NCI-H2196 (cell line): ENCODE results near the gene ACOX3.
"Not testable (repeated sequence)": the region's sequence is repeated elsewhere in the genome, so short reads cannot be mapped to it uniquely, and the experiment has no call there.

Experiments
- DNase-seq: peaks from one replicate; lab custom pipeline; 2025; ENCODE audit not compliant: unreplicated experiment; lab: John Stamatoyannopoulos, UW

The ACOX3 gene

DNA sequence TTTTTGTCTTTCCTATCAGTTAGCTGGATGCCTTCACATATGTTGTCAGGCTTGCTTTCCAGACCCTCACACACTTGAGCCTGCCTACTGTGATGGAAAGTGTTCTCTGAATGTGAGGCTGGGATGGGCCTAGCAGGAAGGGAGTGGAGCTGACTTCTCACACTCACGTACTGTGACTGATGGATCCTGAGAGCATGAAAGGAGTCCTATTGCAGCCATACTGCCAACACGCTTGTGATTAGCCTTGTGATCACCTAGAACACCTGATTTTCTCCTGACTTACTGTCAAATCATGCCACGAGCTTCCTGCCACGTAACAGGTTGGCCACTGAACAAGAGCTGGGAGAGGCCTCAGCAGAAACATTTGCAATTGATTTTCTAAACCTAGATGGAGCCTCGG, 49.9 kb downstream of the ACOX3 start:
- no peak for DNase-seq

- DNase-seq: no peak
Measured at GRCh38 chr4:8388528-8388870, 52.0 kb downstream of the ACOX3 start.

DNA sequence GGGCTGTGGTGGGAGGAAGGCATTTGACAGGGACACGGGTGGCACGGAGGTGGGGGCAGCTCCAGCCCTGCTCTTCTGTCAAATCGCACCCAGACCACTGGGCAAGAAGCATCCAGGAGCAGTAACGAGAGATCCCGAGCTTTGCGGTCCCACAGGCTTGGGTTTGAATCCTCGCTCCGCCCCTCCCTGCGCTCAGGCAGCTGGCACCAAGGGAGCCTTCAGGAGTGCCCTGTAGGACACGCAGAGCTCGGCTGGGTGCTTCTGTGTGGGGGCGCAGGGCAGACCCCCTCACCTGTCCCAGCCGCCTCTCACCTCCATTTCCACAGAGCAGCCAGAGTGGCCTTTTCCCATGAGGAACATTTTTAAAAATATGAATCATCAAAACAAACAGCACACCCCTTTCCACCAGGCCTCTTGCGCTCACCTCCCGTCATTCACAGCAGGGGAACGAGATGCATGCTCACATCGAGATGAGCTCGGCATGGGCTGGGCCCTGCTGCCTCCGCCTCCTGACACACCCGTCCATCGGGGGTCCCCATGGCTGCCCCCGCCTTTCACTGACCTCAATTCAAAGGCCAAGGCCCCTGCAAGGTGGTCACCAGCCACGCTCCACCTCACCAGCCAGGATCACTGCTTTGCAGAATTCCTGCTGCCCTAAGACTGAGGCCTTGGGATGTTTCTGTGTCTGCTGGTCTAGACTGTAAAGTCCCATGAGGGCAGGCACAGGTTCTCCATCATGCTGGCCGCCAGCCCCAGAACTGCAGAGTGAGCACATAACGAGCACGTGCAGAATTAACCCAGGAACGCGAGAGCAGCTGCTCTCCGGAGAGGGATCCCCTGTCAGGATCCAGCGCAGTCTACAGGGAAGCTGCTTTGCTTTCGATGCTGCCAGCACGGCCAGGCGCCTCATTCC, 52.7 kb downstream of the ACOX3 start:
- no peak for DNase-seq

GRCh38 chr4:8387194-8387593, 53.3 kb downstream of the ACOX3 start:
- no peak for DNase-seq

DNA sequence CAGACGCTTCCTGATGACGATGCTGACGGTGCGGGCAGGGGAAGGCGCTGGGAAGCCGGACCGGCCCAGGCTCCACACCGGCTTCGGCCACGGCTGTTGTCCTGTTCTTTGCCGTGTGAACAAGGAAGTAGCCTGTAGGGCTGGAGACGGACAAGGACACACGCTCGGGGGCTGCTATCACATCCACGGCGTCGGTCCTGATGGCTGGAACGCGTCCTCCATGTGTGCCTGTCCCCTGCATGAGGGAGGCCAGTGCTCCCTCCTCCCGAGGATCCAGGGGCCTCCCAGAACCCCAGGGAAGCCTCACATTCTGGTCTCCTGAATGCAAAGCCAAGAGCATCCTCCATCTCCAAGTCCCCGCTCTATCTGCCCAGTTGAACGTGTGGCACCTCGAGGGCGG, 53.8 kb downstream of the ACOX3 start:
- DNase-seq: no peak

DNA sequence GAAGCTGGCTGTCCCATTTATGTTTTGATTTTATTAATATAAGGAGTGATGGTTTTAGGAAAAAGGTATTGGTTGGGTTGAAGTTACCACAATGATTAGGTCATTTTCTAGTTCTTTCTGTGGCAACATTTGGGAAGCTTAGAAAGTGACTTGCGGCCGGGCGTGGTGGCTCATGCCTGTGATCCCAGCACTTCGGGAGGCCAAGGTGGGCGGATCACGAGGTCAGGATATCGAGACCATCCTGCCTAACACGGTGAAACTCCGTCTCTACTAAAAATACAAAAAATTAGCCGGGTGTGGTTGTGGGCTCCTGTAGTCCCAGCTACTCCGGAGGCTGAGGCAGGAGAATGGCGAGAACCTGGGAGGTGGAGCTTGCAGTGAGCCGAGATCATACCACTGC, 54.4 kb downstream of the ACOX3 start:
- not testable (repeated sequence) for DNase-seq

DNA sequence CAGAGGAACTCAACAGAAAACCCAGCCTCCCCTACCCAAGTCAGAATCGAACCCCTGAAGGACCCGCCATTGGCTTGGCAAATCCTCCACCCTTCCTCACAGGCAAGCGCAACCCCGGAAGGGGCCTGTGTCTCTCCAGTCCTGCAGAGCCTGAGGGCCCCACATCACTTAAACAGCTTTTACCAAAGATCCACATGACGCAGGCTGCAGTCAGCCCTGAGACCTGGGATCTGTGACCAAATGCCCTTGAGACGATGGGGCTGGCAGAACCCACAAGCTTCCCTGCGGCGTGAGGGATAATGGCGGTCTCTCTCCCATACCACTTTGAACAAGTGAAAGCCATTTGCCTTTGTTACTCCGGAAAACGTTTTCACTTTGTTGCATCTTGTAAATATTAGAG, 54.9 kb downstream of the ACOX3 start:
- DNase-seq: no peak

GRCh38 chr4:8385106-8385505, 55.4 kb downstream of the ACOX3 start:
- DNase-seq: no peak

- DNase-seq: no peak
Measured at GRCh38 chr4:8384397-8385060, 56.0 kb downstream of the ACOX3 start.

DNA sequence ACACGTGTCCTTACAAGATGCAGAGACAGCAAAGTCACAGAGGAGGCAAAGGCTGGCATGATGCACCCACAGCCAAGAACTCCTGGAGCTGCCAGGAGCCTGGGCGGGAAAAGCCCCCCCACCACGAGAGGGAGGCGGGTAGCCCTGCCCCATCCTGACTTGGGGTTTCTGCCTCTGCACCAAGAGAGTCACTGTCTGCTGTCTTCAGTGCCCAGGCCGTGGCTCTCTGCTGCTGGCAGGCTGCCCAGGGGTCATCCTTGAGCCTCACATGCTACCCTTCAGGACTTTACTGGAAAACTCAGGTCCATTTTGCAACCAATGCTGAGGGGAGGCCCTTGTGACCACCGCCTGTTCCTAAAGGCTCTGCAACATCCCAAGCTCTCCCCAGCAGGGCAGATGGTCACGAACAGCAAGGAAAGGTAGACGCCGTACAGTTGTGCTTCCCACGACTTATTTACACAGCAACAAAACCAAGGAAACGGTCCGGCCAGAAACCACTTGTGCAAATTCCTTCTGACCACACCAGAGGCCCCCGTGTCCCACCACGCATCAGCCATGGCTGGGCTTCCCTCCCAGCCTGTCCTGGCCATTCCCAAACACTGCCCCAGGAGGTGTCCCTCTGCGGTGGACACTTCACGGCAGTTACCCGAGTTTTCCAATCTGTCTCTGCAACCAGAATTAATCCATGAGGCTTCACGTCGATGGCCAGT, 56.9 kb downstream of the ACOX3 start:
- DNase-seq: no peak

- DNase-seq: no peak
Measured at GRCh38 chr4:8383016-8383415, 57.5 kb downstream of the ACOX3 start.

DNA sequence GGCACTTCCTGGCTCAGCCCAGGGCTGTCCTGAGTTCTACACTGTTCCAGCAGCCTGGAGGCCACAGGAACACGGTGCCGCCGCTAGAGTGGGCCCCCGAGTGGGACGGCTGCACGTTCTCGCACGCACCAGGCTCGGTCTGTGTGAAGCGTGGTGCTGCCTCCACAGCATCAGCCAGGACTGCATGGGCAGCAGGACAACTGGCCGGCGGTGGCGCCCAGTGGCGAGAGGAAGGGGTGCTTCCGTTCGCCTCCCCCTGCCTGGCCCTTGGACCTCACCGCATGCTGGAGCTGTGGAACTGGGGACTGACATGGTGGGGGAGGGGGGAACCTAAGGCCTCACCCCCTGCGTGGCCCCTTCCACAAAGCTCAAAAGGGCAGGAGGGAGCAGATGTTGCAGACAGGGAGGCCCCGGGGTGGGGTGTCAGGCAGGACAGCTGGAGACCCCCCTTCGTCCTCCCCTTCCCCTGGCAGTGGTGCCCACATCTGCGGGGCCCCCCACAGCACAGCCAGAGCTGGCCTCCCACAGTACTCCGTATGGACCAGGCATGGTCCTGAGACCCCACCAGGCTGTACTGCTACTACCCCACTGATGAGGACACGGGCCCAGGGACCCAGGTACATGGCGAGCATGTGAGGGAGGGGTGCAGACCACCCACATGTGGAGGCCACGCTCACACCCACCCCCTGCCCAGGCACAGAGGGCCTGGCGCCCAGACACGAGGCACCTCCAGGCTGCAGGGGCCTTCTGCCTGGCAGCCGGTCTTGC, 58.5 kb downstream of the ACOX3 start:
- DNase-seq: no peak

DNA sequence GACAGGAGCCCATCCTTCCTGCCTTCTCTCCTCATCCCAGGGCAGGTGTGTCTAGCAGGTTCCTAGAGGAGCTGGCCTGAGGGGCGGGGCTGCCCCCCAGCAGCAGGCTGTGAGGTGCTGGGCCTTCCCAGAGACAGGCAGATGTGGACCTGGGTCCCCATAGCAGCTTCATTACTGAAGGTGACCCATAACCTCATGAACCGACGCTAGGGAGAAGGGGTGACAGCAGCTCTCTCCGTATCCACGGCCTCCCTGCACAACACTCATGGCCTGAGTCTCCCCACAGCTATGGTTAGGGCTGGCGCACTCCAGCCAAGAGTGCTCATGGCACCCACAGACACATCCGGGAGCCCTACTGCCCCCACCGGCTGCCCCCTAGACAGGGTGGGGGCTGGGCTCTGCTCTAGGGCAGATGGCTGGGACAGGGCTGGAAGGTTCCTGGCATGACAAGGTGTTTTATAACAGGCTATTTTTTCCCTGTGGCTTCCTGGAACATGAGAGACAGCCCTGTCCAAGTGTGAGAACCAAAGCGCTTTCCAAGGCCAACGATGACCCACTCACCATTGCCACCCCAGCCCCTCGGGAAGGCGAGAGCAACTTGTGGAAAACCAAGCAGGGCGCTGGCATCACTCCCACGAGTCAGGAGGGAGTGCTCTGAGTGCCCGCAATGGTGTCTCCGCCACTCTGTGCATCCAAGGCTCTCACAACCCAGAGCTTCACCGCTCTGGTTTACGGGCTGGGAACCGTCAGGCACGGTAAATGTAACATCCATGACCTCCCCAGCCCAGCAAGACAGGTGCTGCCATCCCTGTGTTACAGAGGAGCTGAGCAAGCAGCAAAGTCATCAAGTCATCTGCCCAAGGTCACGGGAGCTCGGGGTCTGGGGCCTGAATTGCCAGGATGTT, 59.8 kb downstream of the ACOX3 start:
- no peak for DNase-seq

- DNase-seq: no peak
Measured at GRCh38 chr4:8379771-8380170, 60.8 kb downstream of the ACOX3 start.

DNA sequence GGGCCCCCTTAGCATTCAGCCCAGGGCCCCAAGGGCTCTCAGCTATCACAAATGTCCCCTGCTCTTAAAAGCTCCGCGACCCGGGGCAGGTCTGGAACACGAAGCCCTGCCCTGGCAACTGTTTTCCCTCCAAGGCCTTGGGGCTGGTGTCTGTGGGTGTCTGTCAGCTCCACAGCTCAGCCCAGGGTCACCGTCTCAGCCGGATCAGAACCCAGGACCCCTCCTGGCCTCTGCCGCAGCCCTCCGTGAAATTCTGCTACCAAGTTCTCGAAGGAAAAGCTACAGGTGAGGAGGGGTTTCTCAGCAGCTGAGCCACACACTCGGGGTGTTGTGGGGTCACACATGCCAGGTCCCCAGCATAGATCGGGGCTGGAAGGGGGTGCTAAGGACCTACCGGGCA, 61.2 kb downstream of the ACOX3 start:
- no peak for DNase-seq

- no peak for DNase-seq
Measured at GRCh38 chr4:8378776-8379175, 61.7 kb downstream of the ACOX3 start.

GRCh38 chr4:8378101-8378724, 62.3 kb downstream of the ACOX3 start:
- DNase-seq: no peak

DNA sequence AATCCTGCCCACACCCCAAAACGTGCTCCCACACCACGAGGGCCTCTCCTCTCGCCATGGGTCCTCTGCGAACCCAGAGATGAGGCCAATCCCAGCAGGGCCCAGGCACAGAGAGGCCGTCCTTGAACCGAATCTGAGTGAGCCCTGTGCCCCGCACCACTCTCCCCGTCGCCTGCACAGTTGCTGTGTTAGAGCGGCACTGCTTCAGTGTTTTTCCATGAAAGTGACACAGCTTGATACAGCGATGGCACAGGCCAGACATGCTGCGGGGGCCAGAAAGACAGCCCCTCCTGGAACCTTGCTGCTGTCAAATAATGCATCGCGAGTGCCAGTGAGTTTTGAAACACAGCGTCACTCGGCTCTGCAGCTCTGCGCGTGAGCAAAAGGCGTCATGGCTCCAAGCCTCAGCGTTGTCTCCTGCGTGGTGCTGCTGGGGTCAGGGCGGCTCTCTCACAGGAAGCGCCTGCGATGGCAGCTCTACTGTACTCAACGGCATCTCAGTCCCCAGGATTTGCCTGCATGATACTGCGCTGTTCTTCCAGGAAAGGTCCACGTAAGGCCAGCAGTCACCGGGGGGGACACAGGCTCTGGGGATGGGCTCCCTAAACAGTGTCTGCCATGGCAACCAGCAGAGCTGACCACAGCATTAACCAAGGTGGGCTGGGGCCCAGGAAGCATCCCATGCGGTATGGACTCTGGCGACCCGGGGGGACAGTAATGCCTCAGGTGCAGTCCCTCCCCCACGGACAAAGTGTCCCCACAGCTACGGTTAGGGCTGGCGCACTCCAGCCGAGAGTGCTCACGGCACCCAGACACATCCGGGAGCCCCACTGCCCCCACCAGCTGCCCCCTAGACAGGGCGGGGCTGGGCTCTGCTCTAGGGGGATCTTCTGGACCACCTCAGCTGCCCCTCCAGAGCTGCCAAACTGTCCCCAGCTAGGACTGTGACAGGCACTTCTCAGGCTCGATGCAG, 63.1 kb downstream of the ACOX3 start:
- no peak for DNase-seq
